Adrenal gland (tissue), 12 donors: ENCODE measurements around the gene TLE3. TPM values are rescaled to one million over a fixed set of nuclear protein-coding genes. Genes with fewer than 3 reads are reported as not detected.

ENCODE experiments used
- DNase-seq, 7 donors: peaks; one replicate each; pipeline ENCODE4 v3.0.0-alpha.2; 2019 to 2020
- H3K27ac ChIP-seq, 5 donors: fragments of 200-600 bp; sonication (generic) in 4 of 5; 1 replicate in 3 of 5; 2 replicates in 2 of 5; pipeline versions ENCODE4 v1.5.1 to v1.8.0; 2016 to 2020; ENCODE audit warnings: mild to moderate bottlenecking in 1 of 5
- H3K27me3 ChIP-seq: fragments of 200-600 bp; 2 replicates; pipeline ENCODE4 v1.8.0; 2021
- H3K36me3 ChIP-seq, 2 donors: fragments of 200-600 bp; replicated peaks in 1 of 2; 1 replicate in 1 of 2; 2 replicates in 1 of 2; pipeline versions ENCODE4 v1.5.1 to v1.8.0; 2018 to 2022
- H3K4me1 ChIP-seq, 2 donors: fragments of 200-600 bp; replicated peaks in 1 of 2; 1 replicate in 1 of 2; 2 replicates in 1 of 2; pipeline versions ENCODE4 v1.5.1 to v1.8.0; 2018 to 2021
- H3K4me3 ChIP-seq, 4 donors: fragments of 200-600 bp; sonication (generic) in 3 of 4; one replicate each; pipeline ENCODE4 v1.5.1; 2016 to 2018
- H3K9me3 ChIP-seq, 3 donors: fragments of 200-600 bp; sonication (generic) in 1 of 3; replicated peaks in 1 of 3; 1 replicate in 2 of 3; 2 replicates in 1 of 3; pipeline versions ENCODE4 v1.5.1 to v1.8.0; 2016 to 2021
- CTCF ChIP-seq, 6 experiments: fragments of 450-650 bp in 4 of 6; fragments of 200-600 bp in 2 of 6; sonication (generic) in 1 of 6; IDR thresholded peaks; 1 replicate in 5 of 6; 2 replicates in 1 of 6; pipeline versions ENCODE4 v1.5.1 to v1.8.0; 2016 to 2021; ENCODE audit warnings: antibody characterized with exemption in 6 of 6, mild to moderate bottlenecking in 2 of 6, moderate library complexity in 1 of 6
- POLR2A ChIP-seq, 2 donors: fragments of 450-650 bp; IDR thresholded peaks; one replicate each; pipeline ENCODE4 v1.6.1; 2017; ENCODE audit warnings: antibody characterized with exemption in 2 of 2, mild to moderate bottlenecking in 2 of 2, moderate library complexity in 1 of 2
- WGBS, 4 donors: extraction: QIAGEN DNeasy Blood & Tissue Kit in 2 of 4; methylation state at CpG; one replicate each; pipeline versions ENCODE4 v1.1.5 to v1.1.7; 2013 to 2017; 5-methylcytosine and 5-hydroxymethylcytosine counted together
- intact Hi-C, 2 donors: fragments of 100-400 bp; cut with DNase I; formaldehyde crosslinking; loops; one replicate each; pipeline versions ENCODE4 v1.14.1 to v1.15.0; 2022 to 2023
- polyA plus RNA-seq, 3 donors: library from polyadenylated mRNA; stranded (reverse); fragments of 200-250 nt in 2 of 3; fragments of 350-450 nt in 1 of 3; fragmentation: Illumina TruSeq in 1 of 3; extraction: RNeasy Lipid Tissue Mini Kit (QIAGEN cat#74804) in 1 of 3; gene quantifications; one replicate each; pipeline ENCODE4 v1.2.3, GENCODE V29; 2013 to 2014
- total RNA-seq, 9 donors: library from RNA; depleted of rRNA in 4 of 9; stranded (reverse); fragments of >200 nt in 4 of 9; fragments of 120-200 nt in 1 of 9; fragmentation: NEBNext Ultra II Directional in 1 of 9; extraction: Animal tissue kit (Norgen Biotek cat#: 25700) in 1 of 9; gene quantifications; one replicate each; pipeline versions ENCODE4 v1.1.0 to v1.2.4, GENCODE V29; 2013 to 2023
- donor health status: healthy with polysubstance abuse.
- donor health status: Bipolar disorder and iron deficiency.
- donor health status: DM: yes; HTN: yes; CAD: no.
- donor health status: DM: no; HTN: no; CAD: no.
- donor health status: DM: no; HTN: no; CAD: no.
- donor health status: DM: yes; HTN: yes; CAD: no.

TLE3 gene
- total and polyA plus RNA-seq, 12 donors, result 1.6 to 73.3 (median 28.1) TPM

GRCh38 chr15:70069716-70070115 is 28.0 kb downstream of the TLE3 start:
- intact Hi-C loops, result no loop called here
- Histone ChIP-seq H3K27ac (no peak overlapping the region), H3K36me3 (peaks cover 0 to 85% of the 10 kb centered on the region in 2 donors), H3K9me3 (no peaks in the 10 kb centered on the region), H3K27me3 (no peaks in the 10 kb centered on the region), H3K4me1 (no peaks in the 10 kb centered on the region), H3K4me3 (no peak overlapping the region)
- DNase-seq, result no peak
- 82 to 95% (median 93%) methylated on average over 3 to 7 of the region's 7 CpGs for WGBS, 4 donors
- no peak for TF ChIP-seq POLR2A (IDR thresholded peaks at IDR 0.05)
- TF ChIP-seq CTCF (IDR thresholded peaks at IDR 0.05), result no peak

- no peak overlapping the region for H3K4me3 ChIP-seq
- intact Hi-C loops, result no loop called here
- no peaks in the 10 kb centered on the region for H3K9me3 ChIP-seq
- WGBS, 4 donors, result 75 to 86% (median 82%) methylated on average over 8 to 9 of the region's 9 CpGs
- no peak for DNase-seq
- H3K36me3 ChIP-seq, result peaks cover 0 to 83% of the 10 kb centered on the region in 2 donors
- peaks cover 0 to 4% of the 10 kb centered on the region in 2 donors for H3K4me1 ChIP-seq
- no peak for TF ChIP-seq CTCF (IDR thresholded peaks at IDR 0.05)
- no peak for TF ChIP-seq POLR2A (IDR thresholded peaks at IDR 0.05)
- H3K27ac ChIP-seq, result no peak overlapping the region
- no peaks in the 10 kb centered on the region for H3K27me3 ChIP-seq
Observed at GRCh38 chr15:70068783-70069565, 28.7 kb downstream of the TLE3 start.

- TF ChIP-seq CTCF (IDR thresholded peaks at IDR 0.05) (no peak), POLR2A (IDR thresholded peaks at IDR 0.05) (no peak)
- peaks cover 0 to 4% of the 10 kb centered on the region in 2 donors for H3K4me1 ChIP-seq
- peaks cover 0 to 74% of the 10 kb centered on the region in 2 donors for H3K36me3 ChIP-seq
- WGBS, 4 donors, result 89 to 98% (median 97%) methylated on average over 2 to 6 of the region's 6 CpGs
- H3K4me3 ChIP-seq, result no peak overlapping the region
- DNase-seq, result no peak
- H3K27ac ChIP-seq, result no peak overlapping the region
- H3K9me3 ChIP-seq, result no peaks in the 10 kb centered on the region
- H3K27me3 ChIP-seq, result no peaks in the 10 kb centered on the region
- intact Hi-C loops, result no loop called here
Observed at GRCh38 chr15:70067681-70068080, 30.0 kb downstream of the TLE3 start.

GRCh38 chr15:70067011-70067410 is 30.7 kb downstream of the TLE3 start:
- Histone ChIP-seq H3K9me3 (no peaks in the 10 kb centered on the region), H3K36me3 (peaks cover 0 to 69% of the 10 kb centered on the region in 2 donors), H3K4me3 (no peak overlapping the region), H3K4me1 (peaks cover 0 to 4% of the 10 kb centered on the region in 2 donors), H3K27me3 (no peaks in the 10 kb centered on the region), H3K27ac (no peak overlapping the region)
- TF ChIP-seq CTCF (IDR thresholded peaks at IDR 0.05) (no peak), POLR2A (IDR thresholded peaks at IDR 0.05) (no peak)
- intact Hi-C loops, result no loop called here
- WGBS, 4 donors, result 95 to 100% (median 97%) methylated on average over 2 of the region's 2 CpGs
- no peak for DNase-seq
